ENCODE data around the gene JOSD2.

Gene JOSD2, protein sequence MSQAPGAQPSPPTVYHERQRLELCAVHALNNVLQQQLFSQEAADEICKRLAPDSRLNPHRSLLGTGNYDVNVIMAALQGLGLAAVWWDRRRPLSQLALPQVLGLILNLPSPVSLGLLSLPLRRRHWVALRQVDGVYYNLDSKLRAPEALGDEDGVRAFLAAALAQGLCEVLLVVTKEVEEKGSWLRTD

DNA sequence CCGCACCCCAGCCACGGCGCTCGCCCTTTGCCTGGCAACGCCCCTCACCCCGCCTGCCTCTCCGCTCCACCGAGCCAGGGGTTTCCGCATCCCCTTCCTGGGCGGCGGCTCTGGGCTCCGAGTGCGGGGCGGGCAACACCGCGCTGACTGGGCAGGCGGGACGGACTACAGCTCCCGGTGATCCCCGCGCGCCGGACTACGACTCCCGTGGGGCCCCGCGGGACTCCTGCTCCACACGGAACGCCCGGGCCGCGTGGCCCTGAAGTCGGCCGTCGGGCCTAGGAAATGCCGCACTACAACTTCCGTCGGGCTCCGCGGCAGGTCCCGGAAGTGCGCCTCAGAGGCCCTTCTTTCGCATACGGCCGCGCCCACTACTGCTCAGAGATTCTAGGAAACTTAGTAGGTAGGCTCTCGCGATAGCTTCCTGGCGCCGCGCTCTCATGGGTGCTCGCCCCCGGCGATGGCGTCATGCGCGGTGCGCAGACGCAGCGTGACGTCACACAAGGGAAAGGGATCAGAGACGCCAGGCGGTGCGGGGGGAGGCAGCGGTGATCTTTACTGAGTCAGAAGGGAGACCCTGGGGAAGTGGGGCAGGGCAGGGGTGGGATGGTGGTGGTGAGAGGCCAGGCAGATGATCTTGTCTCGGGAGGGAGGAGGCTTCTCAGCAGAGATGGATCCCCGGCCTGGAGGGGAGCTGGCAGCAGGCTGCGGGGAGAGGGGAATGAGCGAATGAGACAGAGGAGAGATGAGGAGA is at the start of gene JOSD2:
TSS of gene JOSD2 (minus strand) at position 123 of the 754 bp plus-strand sequence. CDS start 760 bp downstream, outside the sequence.
- DNase-seq (ENCODE audit: low read depth in 2 of 2) = peak; percentile 92 to 96

DNA sequence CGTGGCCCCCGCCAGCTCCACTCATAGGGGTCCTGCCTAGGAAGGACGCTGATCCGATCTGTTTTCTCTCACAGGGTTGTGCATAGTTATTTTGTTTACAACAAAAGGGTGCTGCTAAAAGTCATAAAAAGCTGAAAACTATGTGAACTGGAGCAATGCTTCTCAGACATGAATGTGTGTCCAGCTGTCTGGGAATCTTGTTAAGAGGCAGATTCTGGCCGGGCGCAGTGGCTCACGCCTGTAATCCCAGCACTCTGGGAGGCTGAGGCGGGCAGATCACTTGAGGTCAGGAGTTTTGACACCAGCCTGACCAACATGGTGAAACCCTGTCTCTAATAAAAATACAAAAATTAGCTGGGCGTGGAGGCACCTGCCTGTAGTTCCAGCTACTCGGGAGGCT is 48.6 kb upstream of the JOSD2 start:
- no peak for DNase-seq (ENCODE audit: low read depth in 2 of 2)

DNA sequence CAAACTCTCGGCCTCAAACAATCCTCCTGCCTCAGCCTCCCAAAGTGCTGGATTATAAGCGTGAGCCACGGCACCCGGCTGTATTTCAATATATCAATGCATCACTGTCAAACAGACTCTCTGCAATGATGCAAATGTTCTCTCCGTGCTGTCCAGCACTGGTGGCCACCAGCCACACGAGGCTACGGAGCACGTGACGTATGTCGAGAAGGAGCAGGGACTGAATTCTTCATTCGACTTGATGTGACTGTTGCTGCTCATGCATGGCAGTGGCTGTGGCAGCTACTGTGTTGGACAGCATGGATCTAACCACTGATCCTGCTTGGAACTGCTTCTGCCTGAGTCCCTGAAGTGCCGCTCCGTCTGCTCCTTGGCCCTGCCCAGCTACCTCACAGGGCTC is 47.5 kb upstream of the JOSD2 start:
- no peak for DNase-seq (ENCODE audit: low read depth in 2 of 2)

DNA sequence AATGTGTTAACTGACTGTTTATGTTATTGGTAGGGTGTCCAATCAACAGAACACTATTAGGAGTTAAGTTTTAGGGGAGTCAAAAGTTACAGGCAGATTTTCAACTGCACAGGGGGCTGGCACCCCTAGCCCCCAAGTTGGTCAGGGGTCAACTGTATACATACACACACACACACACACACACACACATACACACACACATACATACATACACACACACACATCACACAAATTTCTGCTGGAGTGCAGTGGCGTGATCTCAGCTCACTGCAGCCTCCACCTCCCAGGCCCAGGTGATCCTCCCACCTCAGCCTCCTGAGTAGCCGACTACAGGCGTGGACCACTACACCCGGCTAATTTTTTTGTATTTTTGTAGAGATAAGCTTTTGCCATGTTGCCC is 47.0 kb upstream of the JOSD2 start:
- no peak for DNase-seq (ENCODE audit: low read depth in 2 of 2)

DNA sequence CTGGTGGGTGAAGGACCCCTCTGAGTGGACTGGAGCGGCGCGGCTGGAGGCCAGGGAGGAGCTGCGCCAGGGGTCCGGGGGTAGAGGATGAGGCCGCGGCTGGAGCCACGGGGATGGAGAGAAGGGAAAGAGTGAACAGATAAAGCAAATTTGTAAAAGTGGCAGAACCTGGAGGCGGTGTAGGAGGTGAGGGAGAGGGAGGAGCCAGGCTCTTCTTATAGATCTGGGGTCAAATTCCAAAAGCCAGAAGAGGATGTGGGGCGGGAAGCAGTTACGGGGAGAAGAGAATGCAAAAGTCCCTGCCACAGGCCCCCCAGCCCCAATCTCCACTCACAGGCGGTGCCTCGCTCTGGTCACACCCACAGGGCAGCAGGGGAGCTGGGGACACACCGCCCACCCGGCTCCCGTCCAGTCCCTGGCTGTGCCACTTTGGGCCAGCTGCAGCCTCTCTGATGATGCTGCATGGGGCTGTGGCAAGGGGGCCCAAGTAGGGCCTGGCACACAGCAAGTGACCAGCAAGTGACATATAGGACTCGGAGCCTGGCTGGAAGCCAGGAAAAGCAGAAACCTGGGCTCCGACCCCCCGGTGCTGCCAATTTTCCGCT is 46.1 kb upstream of the JOSD2 start:
- no peak for DNase-seq (ENCODE audit: low read depth in 2 of 2)

- DNase-seq (ENCODE audit: low read depth in 2 of 2) = peak; percentile 78 to 91
Measured at GRCh38 chr19:50556282-50557008, 45.5 kb upstream of the JOSD2 start.

- DNase-seq (ENCODE audit: low read depth in 2 of 2) = no peak
Measured at GRCh38 chr19:50555450-50556281, 44.7 kb upstream of the JOSD2 start.

DNA sequence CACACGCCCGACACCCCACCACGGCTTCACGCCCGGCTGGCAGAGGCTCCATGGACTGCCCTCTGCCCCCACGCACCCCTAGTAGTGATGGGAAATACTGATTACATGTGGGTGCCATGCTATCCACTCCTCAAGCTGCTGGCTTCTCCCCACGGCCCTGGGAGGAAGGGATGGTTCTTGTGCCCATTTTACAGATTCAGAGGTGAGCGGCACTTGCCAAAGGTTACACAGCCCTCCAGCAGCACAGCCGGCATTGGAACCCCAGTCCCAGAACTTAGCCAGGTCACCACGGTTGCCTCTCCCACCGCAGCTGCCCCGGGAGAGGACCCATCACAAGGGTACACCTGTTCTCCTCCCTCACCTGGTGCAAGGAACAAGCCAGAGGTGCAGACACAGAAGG is 44.0 kb upstream of the JOSD2 start:
- DNase-seq (ENCODE audit: low read depth in 2 of 2) = no peak

GRCh38 chr19:50554212-50554611 is 43.2 kb upstream of the JOSD2 start:
- DNase-seq (ENCODE audit: low read depth in 2 of 2) = no peak

DNA sequence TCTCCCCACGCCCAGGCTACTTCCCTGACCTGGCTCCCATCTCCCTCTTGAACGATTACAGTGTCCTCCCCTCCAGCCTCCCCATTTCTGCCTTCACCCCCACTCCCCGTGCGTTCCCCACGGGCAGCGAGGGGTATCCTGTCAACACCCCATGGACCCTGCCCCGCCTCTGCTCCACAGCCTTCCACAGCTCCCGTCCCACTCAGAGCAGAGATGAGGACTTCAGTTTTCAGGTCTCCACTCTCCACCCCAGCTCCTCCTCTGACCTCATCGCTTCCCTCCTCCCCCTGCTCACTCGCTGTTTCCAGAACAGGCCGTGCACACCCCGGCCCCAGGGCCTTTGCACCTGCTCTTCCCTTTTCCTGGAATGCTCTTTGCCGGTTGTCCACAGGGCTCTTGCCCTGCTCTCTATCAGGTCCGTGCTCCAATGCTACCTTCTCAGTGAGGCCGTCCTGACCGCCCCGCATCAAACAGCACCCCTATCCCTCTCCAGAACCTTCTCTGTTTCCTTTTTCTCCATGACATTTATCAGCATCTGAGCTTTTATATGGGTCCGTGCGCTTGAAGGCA is 42.2 kb upstream of the JOSD2 start:
- no peak for DNase-seq (ENCODE audit: low read depth in 2 of 2)

DNA sequence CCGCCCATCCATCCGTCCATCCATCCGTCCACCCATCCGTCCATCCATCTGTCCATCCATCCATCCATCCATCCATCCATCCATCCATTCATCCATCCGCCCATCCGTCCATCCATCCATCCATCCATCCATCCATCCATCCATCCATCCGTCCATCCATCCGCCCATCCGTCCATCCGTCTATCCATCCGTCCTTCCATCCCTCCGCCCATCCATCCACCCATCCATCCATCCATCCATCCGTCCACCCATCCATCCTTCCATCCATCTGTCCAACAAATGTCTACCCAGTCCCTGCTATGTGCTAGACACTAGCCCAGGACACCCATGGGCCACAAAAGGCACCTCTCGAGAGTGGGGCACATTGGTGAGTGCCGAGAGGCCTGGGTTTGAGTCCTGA is 41.5 kb upstream of the JOSD2 start:
- no peak for DNase-seq (ENCODE audit: low read depth in 2 of 2)

- DNase-seq (ENCODE audit: low read depth in 2 of 2) = no peak
Measured at GRCh38 chr19:50551715-50552187, 40.8 kb upstream of the JOSD2 start.

DNA sequence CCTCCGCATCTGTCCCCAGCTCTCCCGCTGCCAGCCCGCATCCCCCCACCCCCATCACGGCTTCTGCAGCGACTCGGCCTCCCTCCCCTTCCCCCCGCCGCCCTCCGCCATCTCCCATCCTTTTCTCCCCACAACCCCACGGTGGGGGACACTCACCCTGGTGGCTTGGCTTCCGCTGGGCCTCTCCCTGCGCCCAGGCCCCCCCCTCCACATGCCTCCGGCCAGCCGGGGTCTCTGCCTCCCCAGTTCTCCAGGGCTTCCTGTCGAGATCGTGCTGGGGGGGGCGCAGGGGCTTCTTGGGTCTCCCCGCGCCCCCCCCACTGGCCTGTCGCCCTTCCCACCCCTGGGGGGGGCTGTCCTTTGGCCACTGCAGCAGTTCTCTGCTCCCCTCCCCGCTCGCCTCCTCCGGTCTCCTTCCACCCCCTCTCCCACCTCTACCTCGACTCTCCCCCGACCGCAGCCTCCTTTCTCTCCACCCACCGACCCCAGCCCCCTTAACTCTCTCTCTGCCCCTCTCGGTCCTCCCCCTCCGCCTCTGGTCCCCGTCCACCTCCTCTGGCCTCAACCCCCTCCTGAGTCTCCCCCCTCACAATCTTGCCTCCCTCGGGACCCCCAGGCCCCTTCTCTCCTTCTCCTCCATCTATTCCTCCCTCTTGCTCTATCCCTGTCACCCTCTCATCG is 40.2 kb upstream of the JOSD2 start:
- DNase-seq (ENCODE audit: low read depth in 2 of 2) = no peak

- DNase-seq (ENCODE audit: low read depth in 2 of 2) = no peak
Measured at GRCh38 chr19:50550594-50550966, 39.6 kb upstream of the JOSD2 start.

- DNase-seq (ENCODE audit: low read depth in 2 of 2) = no peak
Measured at GRCh38 chr19:50549927-50550593, 39.1 kb upstream of the JOSD2 start.

DNA sequence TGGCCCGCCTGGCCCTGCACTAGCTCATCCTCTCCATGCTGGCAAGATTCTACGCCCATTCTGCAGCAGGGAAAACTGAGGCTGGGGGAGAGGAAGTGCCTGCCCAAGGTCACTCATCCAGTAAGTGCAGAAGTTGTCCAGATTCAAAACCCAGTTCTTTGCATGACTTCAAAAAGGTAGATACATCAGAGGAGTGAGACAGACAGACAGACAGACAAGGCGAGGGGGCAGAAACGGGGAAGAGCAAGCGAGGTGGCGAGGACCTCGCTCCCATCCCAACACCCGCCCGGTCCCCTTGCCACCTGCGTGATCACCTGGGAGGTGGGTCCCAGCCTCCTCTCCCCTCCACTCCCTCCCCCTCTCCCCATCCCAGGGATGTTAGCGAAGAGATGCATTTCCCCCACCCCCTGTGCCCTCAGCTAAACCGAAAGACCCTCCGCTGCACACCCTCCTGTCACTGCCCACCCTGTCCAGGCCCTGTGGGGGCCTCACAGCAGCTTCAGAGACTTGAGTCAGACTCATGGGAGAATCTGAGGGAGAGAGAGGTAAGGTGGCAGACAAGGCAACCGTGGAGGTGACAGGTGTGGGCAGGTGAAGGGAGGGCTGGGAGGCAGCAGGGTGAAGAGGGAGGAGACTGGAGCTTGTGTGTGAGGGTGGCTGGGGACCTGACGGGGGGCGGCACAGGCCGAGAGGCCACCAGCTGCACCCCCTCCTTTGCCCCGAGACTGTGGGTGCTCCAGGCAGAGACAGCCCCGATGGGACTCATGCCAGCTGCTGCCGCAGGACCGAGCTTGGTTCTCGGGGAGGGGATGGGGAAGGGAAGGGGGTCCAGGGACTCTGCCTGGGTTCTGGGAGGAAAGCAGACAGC is 38.3 kb upstream of the JOSD2 start:
- no peak for DNase-seq (ENCODE audit: low read depth in 2 of 2)

DNA sequence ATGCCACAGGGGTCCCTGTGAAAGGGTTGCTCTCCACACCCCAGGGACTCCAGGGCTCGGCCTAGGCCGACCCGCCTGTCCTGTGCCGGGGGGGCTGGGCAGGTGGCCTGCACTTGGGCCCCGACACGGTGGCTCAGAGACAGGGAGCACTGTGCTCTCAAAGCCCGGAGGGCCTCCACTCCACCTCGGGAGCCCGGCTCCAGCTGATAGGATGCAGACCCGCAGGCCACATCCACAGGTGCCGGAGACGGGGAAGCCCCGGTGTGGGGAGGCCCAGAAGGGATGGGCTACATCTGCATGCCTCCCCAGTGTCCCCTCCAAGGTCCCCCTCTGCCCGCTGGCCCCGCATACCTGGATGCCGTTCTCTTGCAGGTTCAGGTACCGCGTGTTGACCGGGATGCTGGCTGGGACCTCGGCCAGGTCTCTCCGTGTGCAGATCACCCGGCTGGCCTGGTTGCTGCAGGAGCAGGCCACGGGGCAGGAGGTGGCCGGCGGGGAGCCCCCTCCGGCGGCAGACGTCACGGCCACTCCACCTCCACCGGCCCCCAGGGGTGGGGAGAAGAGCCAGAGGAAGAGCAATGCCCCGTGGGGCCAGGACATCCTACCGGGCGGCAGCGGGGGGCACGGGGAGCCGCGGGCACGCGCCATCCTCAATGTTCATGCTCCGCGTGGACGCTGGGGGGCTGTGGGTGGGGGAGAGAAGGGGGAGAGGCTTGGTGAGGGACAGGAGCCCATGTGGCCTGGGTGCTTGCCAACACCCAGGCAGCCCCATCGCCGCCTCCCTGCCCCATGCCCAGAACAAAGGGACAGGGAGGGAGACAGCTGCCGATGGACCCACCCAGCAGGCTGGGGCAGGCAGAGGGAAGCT is 37.4 kb upstream of the JOSD2 start:
- DNase-seq (ENCODE audit: low read depth in 2 of 2) = no peak
